SK-N-MC (cell line): ENCODE measurements around the gene EXD3.

Source experiments
- EZH2 ChIP-seq: fragments of 200-600 bp; sonication (generic); IDR thresholded peaks from one replicate; pipeline ENCODE4 v1.6.1; 2017; ENCODE audit warnings: antibody characterized with exemption
- FOXP2 ChIP-seq: optimal IDR thresholded peaks from 2 replicates; pipeline ENCODE3; 2011; ENCODE audit warnings: mild to moderate bottlenecking, moderate library complexity; ENCODE audit not compliant: insufficient read depth; ENCODE audit errors: extremely low read length, control extremely low read depth
- POLR2AphosphoS5 ChIP-seq: IDR thresholded peaks from 2 replicates; pipeline ENCODE4 v1.6.1; 2012; ENCODE audit warnings: mild to moderate bottlenecking, low read depth, low read length, borderline replicate concordance

GRCh38 chr9:137271696-137272076 lies 151.3 kb downstream of the EXD3 start:
- TF ChIP-seq POLR2AphosphoS5 (no peak), EZH2 (no peak), FOXP2 (no peak)
